ENCODE results near the gene LIMK1. TPM values are rescaled to one million over a fixed set of nuclear protein-coding genes. Genes with fewer than 3 reads are reported as not detected.

Gene LIMK1
- total and polyA plus RNA-seq, 2 experiments from 2014 or later, result 13.0 to 96.5 TPM

- Histone ChIP-seq H4K20me1 (replicated peaks; ENCODE audit: insufficient read depth) (no peaks in the 10 kb centered on the region), H3K79me2 (replicated peaks; ENCODE audit: insufficient read depth) (no peaks in the 10 kb centered on the region), H3K36me3 (ENCODE audit: insufficient read depth) (no peaks in the 10 kb centered on the region), H3F3A (replicated peaks; ENCODE audit: low read depth) (no peaks in the 10 kb centered on the region), H3K4me1 (ENCODE audit: insufficient read depth) (no peaks in the 10 kb centered on the region), H3K4me2 (no peak overlapping the region), H3K27ac (ENCODE audit: low read depth) (no peak overlapping the region), H3K9me2 (ENCODE audit: insufficient read depth) (no peaks in the 10 kb centered on the region), H2AFZ (no peak overlapping the region), H3K27me3 (ENCODE audit: insufficient read depth) (no peaks in the 10 kb centered on the region), H3K4me3 (no peak overlapping the region)
- Mint-ChIP-seq H3K36me3 (ENCODE audit: low read depth) (no peaks in the 10 kb centered on the region; the same call in 2 of the 3 replicates), H3K27me3 (ENCODE audit: insufficient read depth, low read depth, poor library complexity) (peaks cover 15% of the 10 kb centered on the region), H3K27ac (no peak overlapping the region), H3K4me3 (no peak overlapping the region), H3K9me3 (no peaks in the 10 kb centered on the region; the same call in 2 of the 3 replicates), H3K4me1 (peaks cover 6% of the 10 kb centered on the region)
- no peak for ATAC-seq
- no peak for TF ChIP-seq EZH2phosphoT487 (IDR thresholded peaks at IDR 0.05; ENCODE audit: unreplicated experiment)
- no peak for TF ChIP-seq ZNF331 (CRISPR knock-in tag; IDR thresholded peaks at IDR 0.05; ENCODE audit: low read depth)
- TF ChIP-seq ZNF114 (CRISPR knock-in tag; IDR thresholded peaks at IDR 0.05), result no peak
- no peak for TF ChIP-seq ZNF462 (CRISPR knock-in tag; IDR thresholded peaks at IDR 0.05)
- TF ChIP-seq CREB1 (CRISPR knock-in tag; IDR thresholded peaks at IDR 0.05; ENCODE audit: low read depth), result no peak
- TF ChIP-seq CTCF (conservative IDR thresholded peaks at IDR 0.05; ENCODE audit: low read depth in 2 of 2), result no peak
- no peak for TF ChIP-seq REST (IDR thresholded peaks at IDR 0.05; ENCODE audit: unreplicated experiment)
- TF ChIP-seq ETS1 (IDR thresholded peaks at IDR 0.05), result no peak
- TF ChIP-seq NANOG (IDR thresholded peaks at IDR 0.05; ENCODE audit: borderline replicate concordance), result no peak
- TF ChIP-seq EZH2 (IDR thresholded peaks at IDR 0.05; ENCODE audit: low read depth, unreplicated experiment), result no peak
- TF ChIP-seq JUNB (IDR thresholded peaks at IDR 0.05; ENCODE audit: unreplicated experiment), result no peak
- no peak for DNase-seq (ENCODE audit: low spot score)
Observed at GRCh38 chr7:74069086-74069541, 14.5 kb upstream of the LIMK1 start.
